22Rv1 (cell line): Measurements from ENCODE around the gene EVA1A.

Source experiments
- H3K27ac ChIP-seq: fragments of 450-650 bp; 2 replicates; pipeline ENCODE4 v1.5.1; 2017
- ZFX ChIP-seq: fragments of 450-650 bp; IDR thresholded peaks from 2 replicates; pipeline ENCODE4 v1.6.1; 2017; ENCODE audit warnings: antibody characterized with exemption, borderline replicate concordance
- TF ChIP-seq, protein P1 (sequence below): fragments of 450-650 bp; IDR thresholded peaks from 2 replicates; pipeline ENCODE4 v1.5.1; 2017; ENCODE audit warnings: mild to moderate bottlenecking

The EVA1A gene

DNA sequence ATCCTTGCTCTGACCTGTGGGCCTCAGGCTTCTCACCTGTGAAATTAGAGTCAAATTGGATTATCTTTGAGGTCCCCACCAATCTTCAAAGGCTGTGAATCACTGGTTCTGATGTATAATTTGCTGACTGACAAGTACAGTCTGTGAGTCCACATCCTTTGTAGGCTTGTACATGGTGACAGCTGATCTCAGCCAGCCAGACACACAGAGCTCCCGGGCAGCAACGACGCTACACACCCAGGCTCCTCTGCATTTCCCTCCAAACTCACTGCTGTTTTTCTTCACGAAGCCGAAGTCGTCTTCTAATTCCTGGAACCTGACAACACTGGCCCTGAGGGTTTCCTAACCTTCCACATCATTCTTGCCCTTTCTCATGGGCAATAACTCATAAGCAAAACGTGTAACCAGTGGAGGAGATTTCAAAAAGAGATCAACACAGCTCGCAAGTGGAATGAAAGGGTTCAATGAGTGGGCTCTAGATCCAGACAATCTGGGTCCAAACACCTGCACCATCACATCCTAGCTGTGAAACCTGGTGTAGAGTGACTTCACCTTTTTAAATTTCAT, 37.9 kb upstream of the EVA1A start:
- TF ChIP-seq, protein P1, sequence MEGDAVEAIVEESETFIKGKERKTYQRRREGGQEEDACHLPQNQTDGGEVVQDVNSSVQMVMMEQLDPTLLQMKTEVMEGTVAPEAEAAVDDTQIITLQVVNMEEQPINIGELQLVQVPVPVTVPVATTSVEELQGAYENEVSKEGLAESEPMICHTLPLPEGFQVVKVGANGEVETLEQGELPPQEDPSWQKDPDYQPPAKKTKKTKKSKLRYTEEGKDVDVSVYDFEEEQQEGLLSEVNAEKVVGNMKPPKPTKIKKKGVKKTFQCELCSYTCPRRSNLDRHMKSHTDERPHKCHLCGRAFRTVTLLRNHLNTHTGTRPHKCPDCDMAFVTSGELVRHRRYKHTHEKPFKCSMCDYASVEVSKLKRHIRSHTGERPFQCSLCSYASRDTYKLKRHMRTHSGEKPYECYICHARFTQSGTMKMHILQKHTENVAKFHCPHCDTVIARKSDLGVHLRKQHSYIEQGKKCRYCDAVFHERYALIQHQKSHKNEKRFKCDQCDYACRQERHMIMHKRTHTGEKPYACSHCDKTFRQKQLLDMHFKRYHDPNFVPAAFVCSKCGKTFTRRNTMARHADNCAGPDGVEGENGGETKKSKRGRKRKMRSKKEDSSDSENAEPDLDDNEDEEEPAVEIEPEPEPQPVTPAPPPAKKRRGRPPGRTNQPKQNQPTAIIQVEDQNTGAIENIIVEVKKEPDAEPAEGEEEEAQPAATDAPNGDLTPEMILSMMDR: no peak
- TF ChIP-seq ZFX: no peak

DNA sequence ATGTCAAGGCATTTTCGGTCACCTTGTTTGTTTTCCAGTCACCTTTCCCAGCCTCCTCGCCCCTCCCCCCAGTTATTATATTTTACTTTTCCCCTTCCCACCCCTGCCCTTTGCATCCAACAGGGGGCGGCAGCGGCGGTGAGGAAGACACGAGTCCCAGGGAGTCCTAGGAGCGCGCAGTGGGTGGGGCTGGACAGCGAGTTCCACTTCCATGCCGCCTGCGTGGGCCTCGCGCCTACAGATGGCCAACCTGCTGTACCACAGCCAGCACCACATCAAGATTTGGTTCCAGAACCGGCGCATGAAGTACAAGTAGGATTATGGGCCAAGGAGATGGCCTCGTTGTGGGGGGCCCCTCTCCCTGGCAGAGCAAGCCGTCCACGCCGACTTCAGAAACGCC, 37.2 kb upstream of the EVA1A start:
- TF ChIP-seq, protein P1: peak; percentile 15; the same call in 1 of the 2 replicates
- TF ChIP-seq ZFX: no peak
- no peak overlapping the region for H3K27ac ChIP-seq

More for the DNA sequence above, 37.9 kb upstream of the EVA1A start:
- H3K27ac ChIP-seq: no peak overlapping the region

DNA sequence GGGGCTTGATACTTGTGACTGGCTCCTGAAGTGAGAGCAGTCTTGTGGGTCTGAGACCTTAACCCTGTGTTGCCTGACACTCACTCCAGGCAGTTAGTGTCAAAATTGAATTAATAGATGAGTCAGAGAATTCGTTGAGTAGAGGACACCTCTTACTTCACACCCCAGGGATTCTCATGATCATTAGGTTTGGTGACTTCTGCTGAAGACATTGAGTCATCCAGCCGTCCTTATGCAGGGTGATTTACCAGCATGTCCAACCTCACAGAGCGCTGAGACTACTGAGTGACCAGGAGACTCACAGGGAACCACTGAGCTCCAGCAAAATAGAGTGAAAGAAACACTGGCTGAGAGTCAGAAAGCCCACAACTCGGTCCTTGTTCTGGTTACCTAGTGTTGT, 36.0 kb upstream of the EVA1A start:
- TF ChIP-seq ZFX: no peak
- TF ChIP-seq, protein P1: no peak

DNA sequence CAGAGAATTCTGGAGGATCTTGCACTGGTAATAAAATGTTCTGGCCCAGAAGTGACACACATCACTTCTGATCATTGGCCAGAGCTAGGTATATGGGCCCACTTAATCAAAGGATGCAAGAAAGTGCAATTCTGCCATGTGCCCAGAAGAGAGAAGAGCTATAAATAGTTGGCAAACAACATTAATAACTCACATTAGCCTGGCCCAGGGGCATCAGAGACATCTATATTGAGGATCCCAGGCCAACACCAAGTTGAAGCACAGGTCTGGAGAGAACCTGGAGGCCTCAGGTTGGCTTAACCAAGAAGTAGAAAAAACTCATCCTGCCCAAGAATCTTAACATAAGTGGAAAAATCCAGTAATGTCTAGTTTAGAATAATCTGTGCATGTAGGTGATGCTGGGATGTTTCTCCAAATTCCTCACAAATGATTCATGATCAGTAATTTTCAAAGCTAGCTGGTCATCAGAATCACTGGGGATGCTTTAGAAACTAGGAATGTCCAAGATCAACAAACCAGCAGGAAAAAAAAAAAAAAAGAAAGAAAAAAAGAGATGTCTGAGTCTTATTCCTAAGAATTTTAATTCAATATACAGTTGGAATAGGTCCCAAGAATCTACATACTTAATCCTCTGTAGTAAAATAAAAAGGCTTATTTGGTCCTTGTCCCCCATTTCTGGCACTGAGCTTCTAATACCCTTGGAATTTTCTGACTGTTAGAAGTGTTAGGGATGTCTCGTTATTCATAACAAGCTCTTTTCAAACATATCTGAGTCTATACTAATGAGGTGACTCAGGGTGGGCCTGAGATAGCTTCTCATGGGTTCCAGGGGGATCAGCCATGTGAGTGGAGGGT, 35.0 kb upstream of the EVA1A start:
- TF ChIP-seq, protein P1: no peak
- TF ChIP-seq ZFX: no peak
- no peak overlapping the region for H3K27ac ChIP-seq

More for the DNA sequence above, 36.0 kb upstream of the EVA1A start:
- H3K27ac ChIP-seq: no peak overlapping the region

DNA sequence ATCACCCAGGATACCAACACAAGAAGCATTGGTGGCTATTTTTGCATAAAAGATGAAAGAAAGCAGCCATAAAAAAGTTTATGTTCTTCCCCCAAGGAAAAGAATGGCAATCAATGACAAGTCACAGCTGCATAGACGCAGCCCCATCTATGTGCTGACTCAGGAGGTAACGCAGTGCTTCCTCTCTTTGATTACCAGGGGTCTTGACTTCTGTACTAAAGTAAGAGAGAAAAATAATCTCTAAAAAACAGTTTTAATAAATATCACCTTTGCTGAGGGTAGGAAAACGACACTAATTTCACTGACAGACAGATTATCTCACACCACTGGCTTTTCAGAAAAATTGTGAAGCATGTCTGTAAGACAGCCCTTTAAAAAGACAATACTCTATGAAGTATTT, 33.9 kb upstream of the EVA1A start:
- no peak for TF ChIP-seq ZFX
- TF ChIP-seq, protein P1: no peak
- no peak overlapping the region for H3K27ac ChIP-seq

DNA sequence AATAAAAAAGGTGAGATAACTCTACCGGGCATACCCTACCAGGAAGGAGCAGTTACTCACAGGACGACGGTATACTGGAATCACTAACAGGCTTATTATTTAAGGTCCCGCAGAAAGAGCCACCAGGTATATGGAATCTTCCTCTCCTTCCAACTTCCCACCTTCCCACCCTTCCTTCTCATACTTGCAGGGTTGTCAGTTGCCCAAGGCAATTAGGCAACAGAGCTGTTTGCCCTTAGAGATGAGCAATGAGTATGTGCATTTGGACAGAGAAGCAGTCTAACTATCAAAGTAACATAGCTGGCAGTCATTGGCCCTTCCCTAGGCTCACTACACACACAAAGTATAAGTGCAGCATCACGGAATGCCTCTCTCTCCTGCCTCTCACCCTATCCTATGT, 32.1 kb upstream of the EVA1A start:
- TF ChIP-seq, protein P1: no peak
- no peak for TF ChIP-seq ZFX
- H3K27ac ChIP-seq: no peak overlapping the region

DNA sequence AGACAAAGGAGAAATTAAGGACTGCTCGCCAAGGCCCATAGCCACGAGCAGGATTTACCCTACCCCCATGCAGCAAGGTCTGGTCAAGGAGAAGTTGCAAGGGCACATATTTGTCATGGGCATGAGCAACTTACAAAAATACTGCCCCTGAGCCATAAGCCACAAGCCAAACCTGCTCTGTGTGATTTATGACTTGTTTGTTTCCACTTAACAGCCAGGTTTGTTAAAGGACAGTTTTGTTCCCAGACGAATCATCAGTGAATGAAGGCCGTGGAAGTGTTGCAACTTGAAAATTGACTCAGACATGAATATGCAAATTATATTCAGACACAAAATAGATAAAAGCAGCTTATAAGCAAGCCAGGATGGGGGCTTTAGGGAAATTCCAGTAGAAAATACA, 31.3 kb upstream of the EVA1A start:
- no peak overlapping the region for H3K27ac ChIP-seq
- TF ChIP-seq, protein P1: no peak
- TF ChIP-seq ZFX: no peak
